OCI-LY7 (cell line): ENCODE measurements around the gene MYH3. TPM values are rescaled to one million over a fixed set of nuclear protein-coding genes. Genes with fewer than 3 reads are reported as not detected.
A peak's percentile ranks its signal among the peaks of the same experiment; 100 is the strongest.

ENCODE experiments used
- Bru-seq: library from RNA; stranded (reverse); fragments of 400-500 nt; gene quantifications from one replicate; lab custom pipeline; 2021; lab: Mats Ljungman, UMichigan
- BruChase-seq, 2 experiments: library from RNA; stranded (reverse); fragments of 400-500 nt; gene quantifications; one replicate each; lab custom pipeline; 2021; lab: Mats Ljungman, UMichigan
- BruUV-seq: library from RNA; stranded (reverse); fragments of 400-500 nt; replicated peaks from 2 replicates; lab custom pipeline; 2021; lab: Mats Ljungman, UMichigan
- CTCF ChIA-PET: fragments of 300-600 bp; sonication (Branson Sonifier 250); formaldehyde crosslinking; loops from one replicate; lab custom pipeline; 2022; ENCODE audit warnings: antibody characterized with exemption; ENCODE audit not compliant: unreplicated experiment; lab: Charles Lee
- POLR2A ChIA-PET: fragments of 300-600 bp; sonication (Branson Sonifier 250); formaldehyde crosslinking; loops from one replicate; lab custom pipeline; 2022; ENCODE audit warnings: antibody characterized with exemption; lab: Charles Lee
- DNase-seq: peaks from one replicate; pipeline ENCODE4 v3.0.0-alpha.2; 2015; ENCODE audit warnings: low spot score
- H2AFZ ChIP-seq: fragments of 200-600 bp; sonication (generic), shearing (Covaris generic); 2 replicates; pipeline ENCODE4 v1.6.1; 2014; ENCODE audit warnings: mild to moderate bottlenecking, antibody characterized with exemption, low read length, moderate library complexity
- H3K27ac ChIP-seq: fragments of 200-600 bp; sonication (generic); 2 replicates; pipeline ENCODE4 v1.5.1; 2014; ENCODE audit warnings: mixed run types, low read depth, mild to moderate bottlenecking, moderate library complexity, low read length, inconsistent platforms; ENCODE audit not compliant: poor library complexity, severe bottlenecking
- H3K36me3 ChIP-seq: fragments of 200-600 bp; sonication (generic); 2 replicates; pipeline ENCODE4 v1.6.1; 2014; ENCODE audit warnings: mild to moderate bottlenecking, antibody characterized with exemption, low read length, moderate library complexity, mixed read lengths; ENCODE audit not compliant: insufficient read depth
- H3K4me1 ChIP-seq: fragments of 200-600 bp; sonication (generic); 2 replicates; pipeline ENCODE4 v1.5.1; 2014; ENCODE audit warnings: mild to moderate bottlenecking, low read length; ENCODE audit not compliant: insufficient read depth, poor library complexity, severe bottlenecking
- H3K4me2 ChIP-seq: fragments of 200-600 bp; sonication (generic); 2 replicates; pipeline ENCODE4 v1.6.1; 2014; ENCODE audit warnings: mild to moderate bottlenecking, low read length
- H3K4me3 ChIP-seq: fragments of 200-600 bp; sonication (generic); 2 replicates; pipeline ENCODE4 v1.5.1; 2014; ENCODE audit warnings: mild to moderate bottlenecking, low read depth, low read length; ENCODE audit not compliant: poor library complexity, severe bottlenecking
- H3K79me2 ChIP-seq: fragments of 200-600 bp; sonication (generic); 2 replicates; pipeline ENCODE4 v1.6.1; 2016; ENCODE audit warnings: low read depth, mild to moderate bottlenecking, low read length, moderate library complexity, mixed read lengths; ENCODE audit not compliant: insufficient read depth
- H3K9me2 ChIP-seq: fragments of 200-600 bp; sonication (generic); 2 replicates; pipeline ENCODE4 v1.6.1; 2016; ENCODE audit warnings: mild to moderate bottlenecking, low read length, mixed read lengths; ENCODE audit not compliant: insufficient read depth
- H3K9me3 ChIP-seq: fragments of 200-600 bp; sonication (generic); 2 replicates; pipeline ENCODE4 v1.6.1; 2014; ENCODE audit warnings: mild to moderate bottlenecking, mixed run types, low read length, mixed read lengths
- H4K20me1 ChIP-seq: fragments of 200-600 bp; sonication (generic); 2 replicates; pipeline ENCODE4 v1.6.1; 2014; ENCODE audit warnings: mild to moderate bottlenecking, antibody characterized with exemption, low read length, moderate library complexity, mixed read lengths; ENCODE audit not compliant: insufficient read depth
- EZH2phosphoT487 ChIP-seq: fragments of 200-600 bp; sonication (generic); IDR thresholded peaks from 2 replicates; pipeline ENCODE4 v1.6.1; 2018; ENCODE audit warnings: low read depth, borderline replicate concordance, mild to moderate bottlenecking, mixed run types, antibody characterized with exemption, low read length, moderate library complexity, mixed read lengths
- intact Hi-C: fragments of 100-400 bp; cut with micrococcal nuclease; formaldehyde crosslinking; loops from one replicate; pipeline ENCODE4 v1.10.0; 2022; ENCODE audit not compliant: unreplicated experiment
- long read RNA-seq: library from polyadenylated mRNA; stranded (forward); transcript quantifications from one replicate; pipeline ENCODE4 v2.0.0, GENCODE V29; 2022
- total RNA-seq, 2 experiments: library from RNA; depleted of rRNA in 1 of 2; stranded (reverse); fragments of >200 nt in 1 of 2; shearing (Covaris generic) in 1 of 2; gene quantifications; 2 replicates each; pipeline ENCODE4 v1.2.3, GENCODE V29; 2014 to 2022
- TF ChIP-seq, protein P1 (sequence below): fragments of 200-600 bp; sonication (generic); conservative IDR thresholded peaks from 2 replicates; pipeline ENCODE4 v1.5.1; 2014; ENCODE audit warnings: mild to moderate bottlenecking, antibody characterized with exemption, low read length, moderate library complexity, mixed read lengths

The MYH3 gene
- total RNA-seq (2014; rRNA removed; shearing (Covaris generic)) (4.2 and 6.5 TPM in 2 replicates), total RNA-seq (2022) (5.1 and 5.9 TPM in 2 replicates), Bru-seq, nascent RNA (percentile 39 among the genes with signal in this experiment), BruChase-seq, experiment 1, labeled RNA remaining after a 6-hour chase (percentile 40 among the genes with signal in this experiment), BruChase-seq, experiment 2, labeled RNA remaining after a 2-hour chase (percentile 40 among the genes with signal in this experiment)
- long read RNA-seq, partial matches to known transcripts = 2 of 5 reads
- long read RNA-seq, other reads (novel, unspliced or antisense) = 3 of 5 reads

DNA sequence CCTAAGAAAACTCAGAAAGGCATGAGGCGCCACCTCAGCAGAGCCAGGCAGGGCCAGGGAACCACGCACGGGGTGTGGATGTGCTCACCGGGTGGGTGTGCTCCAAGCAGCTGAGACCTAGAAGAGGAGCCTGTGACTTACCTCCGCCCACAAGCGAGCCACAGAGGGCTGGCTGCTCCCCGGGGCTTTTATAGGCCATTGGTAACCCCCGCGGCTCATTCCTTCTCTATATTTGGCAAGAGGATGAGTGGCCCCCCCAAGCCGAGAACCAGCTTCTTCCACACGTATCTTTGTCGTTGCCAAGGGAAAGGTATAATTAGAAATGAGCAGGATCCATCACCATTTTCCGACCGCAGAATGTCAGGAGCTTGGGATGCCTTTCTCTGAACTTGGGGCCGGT lies at the start of gene MYH3:
Gene MYH3 (minus strand): TSS at position 162 of the 400 bp plus-strand sequence. CDS start 2,245 bp downstream, outside the sequence.
- Histone ChIP-seq H2AFZ (no peak within 1 kb of the TSS), H3K9me2 (no peaks in the 10 kb centered on the region), H3K4me1 (no peaks in the 10 kb centered on the region), H3K4me3 (no peak within 1 kb of the TSS), H3K27ac (no peak within 1 kb of the TSS), H3K79me2 (no peaks in the 10 kb centered on the region), H4K20me1 (no peaks in the 10 kb centered on the region), H3K9me3 (no peaks in the 10 kb centered on the region), H3K36me3 (no peaks in the 10 kb centered on the region), H3K4me2 (no peak within 1 kb of the TSS)
- no TSS peak for BruUV-seq
- POLR2A ChIA-PET = interaction anchor here (0.5 kb wide), 1 partner anchor 23 kb away, joined by 3 read pairs; no protein-coding TSS in a partner anchor
- no peak for TF ChIP-seq EZH2phosphoT487
- TF ChIP-seq, protein P1, sequence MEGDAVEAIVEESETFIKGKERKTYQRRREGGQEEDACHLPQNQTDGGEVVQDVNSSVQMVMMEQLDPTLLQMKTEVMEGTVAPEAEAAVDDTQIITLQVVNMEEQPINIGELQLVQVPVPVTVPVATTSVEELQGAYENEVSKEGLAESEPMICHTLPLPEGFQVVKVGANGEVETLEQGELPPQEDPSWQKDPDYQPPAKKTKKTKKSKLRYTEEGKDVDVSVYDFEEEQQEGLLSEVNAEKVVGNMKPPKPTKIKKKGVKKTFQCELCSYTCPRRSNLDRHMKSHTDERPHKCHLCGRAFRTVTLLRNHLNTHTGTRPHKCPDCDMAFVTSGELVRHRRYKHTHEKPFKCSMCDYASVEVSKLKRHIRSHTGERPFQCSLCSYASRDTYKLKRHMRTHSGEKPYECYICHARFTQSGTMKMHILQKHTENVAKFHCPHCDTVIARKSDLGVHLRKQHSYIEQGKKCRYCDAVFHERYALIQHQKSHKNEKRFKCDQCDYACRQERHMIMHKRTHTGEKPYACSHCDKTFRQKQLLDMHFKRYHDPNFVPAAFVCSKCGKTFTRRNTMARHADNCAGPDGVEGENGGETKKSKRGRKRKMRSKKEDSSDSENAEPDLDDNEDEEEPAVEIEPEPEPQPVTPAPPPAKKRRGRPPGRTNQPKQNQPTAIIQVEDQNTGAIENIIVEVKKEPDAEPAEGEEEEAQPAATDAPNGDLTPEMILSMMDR = no peak
- no peak for DNase-seq
- intact Hi-C loops = no loop called here
- CTCF ChIA-PET = no interaction called here

DNA sequence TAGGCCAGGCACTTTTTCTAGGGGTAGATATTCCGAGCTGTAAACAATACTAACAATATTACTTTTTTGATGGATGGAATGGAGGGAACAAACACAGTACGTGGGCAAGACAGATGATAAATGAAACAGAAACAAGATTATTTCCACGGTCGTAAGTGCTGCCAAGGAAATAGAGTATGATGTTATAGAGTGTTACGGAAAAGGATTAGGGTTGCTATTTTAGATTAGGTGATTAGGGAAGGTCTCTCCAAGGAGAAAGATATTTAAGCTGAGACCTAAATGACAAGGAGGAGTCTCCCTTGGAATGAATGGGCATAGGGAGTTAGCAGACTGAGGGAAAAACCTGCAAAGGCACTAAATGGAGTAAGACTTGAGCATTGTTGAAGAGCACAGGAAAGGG lies 48.6 kb upstream of the MYH3 start:
- ChIA-PET POLR2A (interaction anchor here (1.4 kb wide), 1 partner anchor 29 kb away, joined by 3 read pairs; no protein-coding TSS in a partner anchor), CTCF (no interaction called here)
- TF ChIP-seq, protein P1 = no peak
- TF ChIP-seq EZH2phosphoT487 = no peak
- no peak overlapping the region for H2AFZ ChIP-seq
- no peak overlapping the region for H3K27ac ChIP-seq
- no peak overlapping the region for H3K4me3 ChIP-seq
- H3K36me3 ChIP-seq = peaks cover 48% of the 10 kb centered on the region
- no peaks in the 10 kb centered on the region for H3K9me3 ChIP-seq
- H4K20me1 ChIP-seq = no peaks in the 10 kb centered on the region
- DNase-seq = no peak
- no TSS peak for BruUV-seq
- no peaks in the 10 kb centered on the region for H3K79me2 ChIP-seq
- H3K4me2 ChIP-seq = no peak overlapping the region
- H3K9me2 ChIP-seq = no peaks in the 10 kb centered on the region
- intact Hi-C loops = no loop called here
- H3K4me1 ChIP-seq = no peaks in the 10 kb centered on the region

DNA sequence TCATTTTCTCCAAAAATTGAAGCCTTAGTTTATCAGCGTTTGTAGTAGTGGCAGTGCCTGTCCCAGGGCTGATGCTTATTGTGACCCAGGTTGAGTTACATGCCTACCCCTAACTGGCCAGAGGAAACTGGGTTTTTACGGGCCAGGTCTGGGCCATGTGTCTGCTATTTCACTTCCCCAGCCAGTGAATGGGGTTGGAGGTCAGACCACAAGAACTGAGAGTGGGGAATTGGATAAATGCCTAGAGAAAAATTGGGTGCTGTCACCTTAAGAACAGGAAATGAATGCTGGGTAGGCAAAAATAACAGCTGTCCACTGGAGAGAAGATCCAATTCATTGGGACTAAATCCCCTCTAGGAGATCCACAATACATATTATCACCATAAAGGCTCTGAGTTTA lies 45.5 kb upstream of the MYH3 start:
- POLR2A ChIA-PET = no interaction called here
- peaks cover 11% of the 10 kb centered on the region for H3K4me1 ChIP-seq
- intact Hi-C loops = no loop called here
- no TSS peak for BruUV-seq
- no peak overlapping the region for H2AFZ ChIP-seq
- CTCF ChIA-PET = no interaction called here
- DNase-seq = no peak
- TF ChIP-seq, protein P1 = no peak
- TF ChIP-seq EZH2phosphoT487 = no peak
- peaks cover 27% of the 10 kb centered on the region for H3K36me3 ChIP-seq
- H3K9me3 ChIP-seq = no peaks in the 10 kb centered on the region
- no peak overlapping the region for H3K4me2 ChIP-seq
- no peak overlapping the region for H3K4me3 ChIP-seq
- no peak overlapping the region for H3K27ac ChIP-seq
- H3K79me2 ChIP-seq = peaks cover 15% of the 10 kb centered on the region; the same call in 1 of the 2 replicates
- H3K9me2 ChIP-seq = no peaks in the 10 kb centered on the region
- no peaks in the 10 kb centered on the region for H4K20me1 ChIP-seq
